A549 (cell line): ENCODE data around the gene REC8. TPM values are rescaled to one million over a fixed set of nuclear protein-coding genes. Genes with fewer than 3 reads are reported as not detected.
A peak's percentile ranks its signal among the peaks of the same experiment; 100 is the strongest.

Experiments
- ATAC-seq, 2 experiments: fragments of 200-7000 bp in 1 of 2; fragments of >200 bp in 1 of 2; cut with Nextera tagmentation in 1 of 2; cut with Tn5 transposase in 1 of 2; 3 replicates each; pipeline versions ENCODE4 v1.8.0 to v1.9.1; 2018 to 2020; ENCODE audit warnings: mild to moderate bottlenecking in 1 of 2, moderate library complexity in 1 of 2
- CTCF ChIA-PET: fragments of 300-600 bp; sonication (Branson Sonifier 250); formaldehyde crosslinking; extraction: SDS; loops from one replicate; lab custom pipeline; 2021; ENCODE audit warnings: antibody characterized with exemption, inconsistent platforms; lab: Yijun Ruan, JAX
- POLR2A ChIA-PET: fragments of 350-600 bp; formaldehyde crosslinking; extraction: SDS; loops from one replicate; lab custom pipeline; 2021; ENCODE audit warnings: antibody characterized with exemption, inconsistent platforms; lab: Yijun Ruan, JAX
- DNase-seq, 2 experiments: peaks; one replicate each; pipeline versions ENCODE4 v3.0.0 to v3.0.0-alpha.2; 2011 to 2016; ENCODE audit warnings: low read depth in 1 of 2, low spot score in 1 of 2
- FAIRE-seq: peaks from 2 replicates; lab custom pipeline; 2011; peaks lifted over from hg19 to GRCh38; lab: Jason Lieb, UNC
- H3K27ac ChIP-seq, 2 experiments: fragments of >200 bp; sonication (Bioruptor Twin); formaldehyde crosslinking; 3 replicates each; pipeline ENCODE4 v1.5.1; 2016 to 2017
- H3K4me1 ChIP-seq: fragments of >200 bp; sonication (Bioruptor Twin); formaldehyde crosslinking; 3 replicates; pipeline ENCODE4 v1.6.1; 2016
- H3K4me2 ChIP-seq: fragments of >200 bp; sonication (Bioruptor Twin); formaldehyde crosslinking; 3 replicates; pipeline ENCODE4 v1.6.1; 2016
- H3K4me3 ChIP-seq: fragments of >200 bp; sonication (Bioruptor Twin); formaldehyde crosslinking; 3 replicates; pipeline ENCODE4 v1.5.1; 2016
- H3K9me3 ChIP-seq: fragments of >200 bp; sonication (Bioruptor Twin); formaldehyde crosslinking; 3 replicates; pipeline ENCODE4 v1.6.1; 2016
- BHLHE40 ChIP-seq: IDR thresholded peaks from 2 replicates; pipeline ENCODE4 v1.6.1; 2012; ENCODE audit warnings: low read depth, low read length, inconsistent platforms
- CEBPB ChIP-seq, 2 experiments: fragments of >200 bp in 1 of 2; sonication (Bioruptor Twin) in 1 of 2; formaldehyde crosslinking in 1 of 2; IDR thresholded peaks; 2 replicates each; pipeline ENCODE4 v1.6.1; 2012 to 2016
- EHF ChIP-seq: fragments of 250-450 bp; sonication (Bioruptor Pico); IDR thresholded peaks from 2 replicates; pipeline ENCODE4 v1.5.0; 2020; ENCODE audit warnings: mild to moderate bottlenecking
- ESRRA ChIP-seq: fragments of 150-350 bp; IDR thresholded peaks from 2 replicates; pipeline ENCODE4 v1.6.1; 2014; ENCODE audit warnings: mild to moderate bottlenecking, low read length, borderline replicate concordance
- FOSL2 ChIP-seq, 2 experiments: fragments of 450-650 bp in 1 of 2; fragments of >200 bp in 1 of 2; sonication (Bioruptor Twin) in 1 of 2; formaldehyde crosslinking; IDR thresholded peaks; 2 replicates each; pipeline versions ENCODE4 v1.5.0 to v1.6.1; 2016 to 2020; ENCODE audit warnings: mild to moderate bottlenecking in 1 of 2, moderate library complexity in 1 of 2
- GATA3 ChIP-seq: IDR thresholded peaks from 2 replicates; pipeline ENCODE4 v1.6.1; 2012; ENCODE audit warnings: borderline replicate concordance
- HDAC2 ChIP-seq: fragments of 200-600 bp; sonication (generic); IDR thresholded peaks from 2 replicates; pipeline ENCODE4 v1.6.1; 2016
- HEYL ChIP-seq: fragments of 250-450 bp; sonication (Bioruptor Pico); IDR thresholded peaks from 2 replicates; pipeline ENCODE4 v1.8.0; 2021; ENCODE audit warnings: mild to moderate bottlenecking, moderate library complexity
- HOXB5 ChIP-seq: fragments of 250-450 bp; sonication (Bioruptor Pico); IDR thresholded peaks from 2 replicates; pipeline ENCODE4 v1.5.0; 2020; ENCODE audit warnings: mild to moderate bottlenecking, moderate library complexity
- JUN ChIP-seq, 2 experiments: fragments of >200 bp; sonication (Bioruptor Twin); formaldehyde crosslinking; IDR thresholded peaks; 2 replicates in 1 of 2; 3 replicates in 1 of 2; pipeline ENCODE4 v1.6.1; 2016 to 2017
- KDM5A ChIP-seq: fragments of 200-600 bp; sonication (generic); IDR thresholded peaks from 2 replicates; pipeline ENCODE4 v1.6.1; 2016; ENCODE audit warnings: antibody characterized with exemption, mild to moderate bottlenecking
- MAZ ChIP-seq: fragments of 150-350 bp; IDR thresholded peaks from 2 replicates; pipeline ENCODE4 v1.6.1; 2014; ENCODE audit warnings: antibody characterized with exemption, low read depth, low read length, borderline replicate concordance
- MYC ChIP-seq: IDR thresholded peaks from 2 replicates; pipeline ENCODE4 v1.6.1; 2012; ENCODE audit warnings: mild to moderate bottlenecking, inconsistent platforms, low read length, improper control_type of control experiment, borderline replicate concordance
- NR3C1 ChIP-seq: fragments of >200 bp; sonication (Bioruptor Twin); formaldehyde crosslinking; IDR thresholded peaks from 3 replicates; pipeline ENCODE4 v1.6.1; 2017
- PHF8 ChIP-seq: fragments of 200-600 bp; sonication (generic); IDR thresholded peaks from 2 replicates; pipeline ENCODE4 v1.6.1; 2016; ENCODE audit warnings: low read depth, mild to moderate bottlenecking, antibody characterized with exemption, moderate library complexity, borderline replicate concordance
- POLR2A ChIP-seq: IDR thresholded peaks from 2 replicates; pipeline ENCODE4 v1.6.1; 2012; ENCODE audit warnings: mild to moderate bottlenecking, low read length
- RAD21 ChIP-seq, 2 experiments: fragments of >200 bp in 1 of 2; sonication (Bioruptor Twin) in 1 of 2; formaldehyde crosslinking in 1 of 2; IDR thresholded peaks in 1 of 2; conservative IDR thresholded peaks in 1 of 2; 2 replicates in 1 of 2; 3 replicates in 1 of 2; pipeline ENCODE4 v1.6.1; 2012 to 2018; ENCODE audit warnings: inconsistent platforms in 1 of 2
- RCOR1 ChIP-seq: fragments of 150-350 bp; IDR thresholded peaks from 2 replicates; pipeline ENCODE4 v1.6.1; 2014; ENCODE audit warnings: antibody characterized with exemption, low read length, low read depth
- RFX5 ChIP-seq: fragments of 450-650 bp; IDR thresholded peaks from 2 replicates; pipeline ENCODE4 v1.7.1; 2014; ENCODE audit warnings: antibody characterized with exemption, mild to moderate bottlenecking, moderate library complexity
- RNF2 ChIP-seq: fragments of 200-600 bp; sonication (generic); IDR thresholded peaks from 2 replicates; pipeline ENCODE4 v1.6.1; 2016; ENCODE audit warnings: low read depth, mild to moderate bottlenecking, antibody characterized with exemption, moderate library complexity, borderline replicate concordance
- SREBF2 ChIP-seq: fragments of 450-650 bp; IDR thresholded peaks from 2 replicates; pipeline ENCODE4 v1.6.1; 2014; ENCODE audit warnings: mild to moderate bottlenecking, moderate library complexity
- TFCP2L1 ChIP-seq: fragments of 250-450 bp; sonication (Bioruptor Pico); IDR thresholded peaks from 2 replicates; pipeline ENCODE4 v1.5.0; 2021; ENCODE audit warnings: mild to moderate bottlenecking
- ZC3H11A ChIP-seq: fragments of 450-650 bp; IDR thresholded peaks from 2 replicates; pipeline ENCODE4 v1.6.1; 2014; ENCODE audit warnings: antibody characterized with exemption, mild to moderate bottlenecking
- WGBS: methylation state at CpG from one replicate; pipeline ENCODE4 v1.1.6; 2017; ENCODE audit errors: missing lambda C conversion rate; 5-methylcytosine and 5-hydroxymethylcytosine counted together
- polyA plus RNA-seq, 4 experiments: library from polyadenylated mRNA; depleted of rRNA in 3 of 4; stranded (reverse); fragments of >200 nt; fragmentation: RNase III in 1 of 4; extraction: RNeasy Plus Mini Kit Qiagen cat#74134 plus additional on column Dnase treatment in 1 of 4; gene quantifications; 2 replicates in 3 of 4; 3 replicates in 1 of 4; pipeline ENCODE4 v1.2.3, GENCODE V29; 2011 to 2017
- TF ChIP-seq, protein P1 (sequence below): fragments of 450-650 bp; IDR thresholded peaks from 2 replicates; pipeline ENCODE4 v1.6.1; 2014; ENCODE audit warnings: antibody characterized with exemption
- TF ChIP-seq, protein P2 (sequence below): fragments of >200 bp; sonication (Bioruptor Twin); formaldehyde crosslinking; IDR thresholded peaks from 3 replicates; pipeline ENCODE4 v1.6.1; 2016
- TF ChIP-seq, protein P3 (sequence below): fragments of >200 bp; sonication (Bioruptor Twin); formaldehyde crosslinking; IDR thresholded peaks from 2 replicates; pipeline ENCODE4 v1.6.1; 2016
- TF ChIP-seq, protein P4 (sequence below): IDR thresholded peaks from 2 replicates; pipeline ENCODE4 v1.6.1; 2012; ENCODE audit warnings: low read depth, borderline replicate concordance
- TF ChIP-seq, protein P5 (sequence below): fragments of 150-350 bp; IDR thresholded peaks from 2 replicates; pipeline ENCODE4 v1.6.1; 2014; ENCODE audit warnings: low read depth, mild to moderate bottlenecking, low read length
- TF ChIP-seq, protein P6 (sequence below): IDR thresholded peaks from 2 replicates; pipeline ENCODE4 v1.6.1; 2012
- TF ChIP-seq, protein P7 (sequence below): IDR thresholded peaks from 2 replicates; pipeline ENCODE4 v1.6.1; 2012

REC8 gene
- polyA plus RNA-seq, 2 of the 4 experiments (the other 2 are of a cell fraction), result 1.9 to 4.2 TPM

DNA sequence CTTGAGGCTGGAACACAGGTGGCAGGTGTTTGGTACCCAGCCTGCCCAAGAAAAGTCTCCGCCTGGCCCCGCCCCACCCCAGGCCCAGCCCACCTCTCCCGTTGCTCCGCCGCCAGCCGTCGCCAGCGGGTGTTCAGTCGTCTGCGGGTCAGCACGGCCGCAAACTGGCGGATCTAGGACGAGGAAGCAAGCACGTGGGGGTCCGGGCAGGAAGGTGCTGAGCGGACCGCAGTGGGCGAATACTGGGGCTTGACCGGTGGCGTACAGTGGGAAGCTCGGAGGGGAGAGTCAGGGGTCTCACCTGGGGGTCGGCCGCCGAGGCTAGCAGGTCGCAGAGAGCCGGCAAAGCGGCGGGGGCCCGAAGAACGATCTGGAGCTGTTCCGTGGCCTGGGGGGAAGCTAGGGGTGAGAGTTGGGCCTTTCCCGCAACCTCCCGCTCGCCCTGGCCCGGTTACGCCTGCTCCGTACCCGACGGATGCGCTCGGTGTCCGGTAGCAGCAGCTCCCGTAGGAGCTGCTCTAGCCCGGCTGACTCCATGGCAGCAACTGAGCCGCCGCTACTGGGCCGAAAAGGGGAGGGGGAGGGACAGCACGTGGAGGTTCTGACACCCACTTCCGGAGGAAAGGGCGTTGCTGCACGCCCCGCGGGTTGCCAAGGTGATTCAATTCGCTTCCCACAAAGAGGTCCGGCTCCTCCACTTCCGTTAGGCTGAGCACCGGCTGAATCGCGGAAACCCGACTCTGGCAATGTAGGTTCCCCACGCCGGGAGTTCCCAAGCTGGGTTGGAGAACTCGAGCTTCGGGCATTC lies 16.6 kb downstream of the REC8 start, which contains the start of gene IPO4:
TSS of gene IPO4 (minus strand) at position 566 of the 808 bp plus-strand sequence. CDS start at position 537, 29 bp downstream.
- TF ChIP-seq ZC3H11A (peak; percentile 59; the same call in 1 of the 2 replicates), NR3C1 (no peak), HDAC2 (no peak), JUN (IDR thresholded peaks at IDR 0.05) (peak; percentile 73 to 96; a peak in 4 of 5 replicates), TFCP2L1 (CRISPR knock-in tag) (peak; percentile 81), SREBF2 (no peak), KDM5A (no peak), CEBPB (IDR thresholded peaks at IDR 0.05) (peak in 1 of 2 experiments; percentile 27; a peak in 2 of 4 replicates), ESRRA (no peak), PHF8 (peak; percentile 79; the same call in 1 of the 2 replicates), HEYL (CRISPR knock-in tag) (no peak), BHLHE40 (peak; percentile 81), FOSL2 (IDR thresholded peaks at IDR 0.05) (no peak), FOSL2 (CRISPR knock-in tag; IDR thresholded peaks at IDR 0.05) (peak; percentile 62; the same call in 1 of the 2 replicates), MYC (peak; percentile 98), RCOR1 (no peak), EHF (CRISPR knock-in tag) (no peak), HOXB5 (CRISPR knock-in tag) (no peak), POLR2A (peak; percentile 81), RAD21 (conservative IDR thresholded peaks at IDR 0.05 in 1 of 2, IDR thresholded peaks at IDR 0.05 in 1 of 2) (no peak), MAZ (peak; percentile 86; the same call in 1 of the 2 replicates), GATA3 (peak; percentile 9; the same call in 1 of the 2 replicates), RFX5 (peak; percentile 53; the same call in 1 of the 2 replicates), RNF2 (no peak)
- TF ChIP-seq, protein P1, sequence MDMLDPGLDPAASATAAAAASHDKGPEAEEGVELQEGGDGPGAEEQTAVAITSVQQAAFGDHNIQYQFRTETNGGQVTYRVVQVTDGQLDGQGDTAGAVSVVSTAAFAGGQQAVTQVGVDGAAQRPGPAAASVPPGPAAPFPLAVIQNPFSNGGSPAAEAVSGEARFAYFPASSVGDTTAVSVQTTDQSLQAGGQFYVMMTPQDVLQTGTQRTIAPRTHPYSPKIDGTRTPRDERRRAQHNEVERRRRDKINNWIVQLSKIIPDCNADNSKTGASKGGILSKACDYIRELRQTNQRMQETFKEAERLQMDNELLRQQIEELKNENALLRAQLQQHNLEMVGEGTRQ, result peak; percentile 73
- TF ChIP-seq, protein P2, sequence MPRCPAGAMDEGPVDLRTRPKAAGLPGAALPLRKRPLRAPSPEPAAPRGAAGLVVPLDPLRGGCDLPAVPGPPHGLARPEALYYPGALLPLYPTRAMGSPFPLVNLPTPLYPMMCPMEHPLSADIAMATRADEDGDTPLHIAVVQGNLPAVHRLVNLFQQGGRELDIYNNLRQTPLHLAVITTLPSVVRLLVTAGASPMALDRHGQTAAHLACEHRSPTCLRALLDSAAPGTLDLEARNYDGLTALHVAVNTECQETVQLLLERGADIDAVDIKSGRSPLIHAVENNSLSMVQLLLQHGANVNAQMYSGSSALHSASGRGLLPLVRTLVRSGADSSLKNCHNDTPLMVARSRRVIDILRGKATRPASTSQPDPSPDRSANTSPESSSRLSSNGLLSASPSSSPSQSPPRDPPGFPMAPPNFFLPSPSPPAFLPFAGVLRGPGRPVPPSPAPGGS, result peak; percentile 74; the same call in 2 of the 3 replicates
- TF ChIP-seq, protein P3, sequence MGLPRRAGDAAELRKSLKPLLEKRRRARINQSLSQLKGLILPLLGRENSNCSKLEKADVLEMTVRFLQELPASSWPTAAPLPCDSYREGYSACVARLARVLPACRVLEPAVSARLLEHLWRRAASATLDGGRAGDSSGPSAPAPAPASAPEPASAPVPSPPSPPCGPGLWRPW, result no peak
- TF ChIP-seq, protein P4, sequence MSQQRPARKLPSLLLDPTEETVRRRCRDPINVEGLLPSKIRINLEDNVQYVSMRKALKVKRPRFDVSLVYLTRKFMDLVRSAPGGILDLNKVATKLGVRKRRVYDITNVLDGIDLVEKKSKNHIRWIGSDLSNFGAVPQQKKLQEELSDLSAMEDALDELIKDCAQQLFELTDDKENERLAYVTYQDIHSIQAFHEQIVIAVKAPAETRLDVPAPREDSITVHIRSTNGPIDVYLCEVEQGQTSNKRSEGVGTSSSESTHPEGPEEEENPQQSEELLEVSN, result 0 out of 2 replicates have a peak, but pooled peaks have one; percentile 48
- TF ChIP-seq, protein P5, sequence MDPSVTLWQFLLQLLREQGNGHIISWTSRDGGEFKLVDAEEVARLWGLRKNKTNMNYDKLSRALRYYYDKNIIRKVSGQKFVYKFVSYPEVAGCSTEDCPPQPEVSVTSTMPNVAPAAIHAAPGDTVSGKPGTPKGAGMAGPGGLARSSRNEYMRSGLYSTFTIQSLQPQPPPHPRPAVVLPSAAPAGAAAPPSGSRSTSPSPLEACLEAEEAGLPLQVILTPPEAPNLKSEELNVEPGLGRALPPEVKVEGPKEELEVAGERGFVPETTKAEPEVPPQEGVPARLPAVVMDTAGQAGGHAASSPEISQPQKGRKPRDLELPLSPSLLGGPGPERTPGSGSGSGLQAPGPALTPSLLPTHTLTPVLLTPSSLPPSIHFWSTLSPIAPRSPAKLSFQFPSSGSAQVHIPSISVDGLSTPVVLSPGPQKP, result peak; percentile 86
- TF ChIP-seq, protein P6, sequence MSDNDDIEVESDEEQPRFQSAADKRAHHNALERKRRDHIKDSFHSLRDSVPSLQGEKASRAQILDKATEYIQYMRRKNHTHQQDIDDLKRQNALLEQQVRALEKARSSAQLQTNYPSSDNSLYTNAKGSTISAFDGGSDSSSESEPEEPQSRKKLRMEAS, result peak; percentile 99
- TF ChIP-seq, protein P7, sequence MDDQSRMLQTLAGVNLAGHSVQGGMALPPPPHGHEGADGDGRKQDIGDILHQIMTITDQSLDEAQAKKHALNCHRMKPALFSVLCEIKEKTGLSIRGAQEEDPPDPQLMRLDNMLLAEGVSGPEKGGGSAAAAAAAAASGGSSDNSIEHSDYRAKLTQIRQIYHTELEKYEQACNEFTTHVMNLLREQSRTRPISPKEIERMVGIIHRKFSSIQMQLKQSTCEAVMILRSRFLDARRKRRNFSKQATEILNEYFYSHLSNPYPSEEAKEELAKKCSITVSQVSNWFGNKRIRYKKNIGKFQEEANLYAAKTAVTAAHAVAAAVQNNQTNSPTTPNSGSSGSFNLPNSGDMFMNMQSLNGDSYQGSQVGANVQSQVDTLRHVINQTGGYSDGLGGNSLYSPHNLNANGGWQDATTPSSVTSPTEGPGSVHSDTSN, result peak; percentile 54; the same call in 1 of the 2 replicates
- TF ChIP-seq, all 56 proteins: peak for 18
- ATAC-seq (peak; percentile 88 to 94), DNase-seq (peak; percentile 98 to 99), FAIRE-seq (no peak)
- Histone ChIP-seq H3K4me1 (peaks cover 16% of the 10 kb centered on the region), H3K27ac (peak within 1 kb of the TSS; percentile 96 to 98), H3K4me3 (peak within 1 kb of the TSS; percentile 97), H3K9me3 (no peaks in the 10 kb centered on the region), H3K4me2 (peak within 1 kb of the TSS; percentile 88)
- ChIA-PET CTCF (interaction anchor here (0.7 to 1.8 kb wide), 8 partner anchors 20 to 130 kb away, joined by 3 to 5 read pairs (median 3); partner anchors contain the start of genes EMC9, MDP1 and TINF2), POLR2A (interaction anchor here (1.1 to 1.6 kb wide), 6 partner anchors 9 to 54 kb away, joined by 4 to 16 read pairs (median 6); partner anchors contain the start of genes CHMP4A, MDP1 and TINF2)
- 2% methylated on average over 30 of the region's 65 CpGs for WGBS
